ENCODE data around the gene LRRC59.

Gene LRRC59

DNA sequence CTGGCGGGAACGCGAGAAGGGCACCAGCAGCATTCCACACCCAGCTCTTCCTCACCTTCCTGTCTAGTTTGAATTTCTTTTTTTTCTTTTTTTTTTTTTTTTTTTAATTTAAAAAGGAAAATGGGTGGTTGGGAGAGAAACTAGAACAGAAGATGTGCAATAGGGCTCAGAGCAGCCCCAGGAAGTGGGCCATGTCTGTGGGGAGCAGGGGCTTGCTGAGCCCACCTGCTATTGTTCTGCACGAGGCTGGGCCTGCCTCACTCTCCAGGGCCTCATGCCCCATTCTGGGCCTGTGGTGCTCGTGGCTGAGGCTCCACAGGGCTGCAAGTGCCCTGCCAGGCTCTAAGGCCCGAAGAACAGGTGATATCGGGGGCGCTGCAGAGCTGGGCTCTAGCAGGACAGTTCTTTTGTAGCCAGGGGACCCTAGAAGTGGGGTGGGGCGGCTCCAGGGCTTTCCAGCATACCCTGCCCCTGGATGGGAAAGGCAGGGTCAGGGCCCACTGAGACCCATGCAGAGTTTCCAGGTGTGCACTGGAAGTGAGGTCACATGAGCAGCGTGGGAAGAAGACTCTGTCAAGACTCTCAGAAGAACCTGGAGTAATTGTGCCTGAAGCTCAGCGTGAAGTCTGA, 36.7 kb downstream of the LRRC59 start:
- DNase-seq: no peak

GRCh38 chr17:50359998-50360461, 37.3 kb downstream of the LRRC59 start:
- no peak for DNase-seq

DNA sequence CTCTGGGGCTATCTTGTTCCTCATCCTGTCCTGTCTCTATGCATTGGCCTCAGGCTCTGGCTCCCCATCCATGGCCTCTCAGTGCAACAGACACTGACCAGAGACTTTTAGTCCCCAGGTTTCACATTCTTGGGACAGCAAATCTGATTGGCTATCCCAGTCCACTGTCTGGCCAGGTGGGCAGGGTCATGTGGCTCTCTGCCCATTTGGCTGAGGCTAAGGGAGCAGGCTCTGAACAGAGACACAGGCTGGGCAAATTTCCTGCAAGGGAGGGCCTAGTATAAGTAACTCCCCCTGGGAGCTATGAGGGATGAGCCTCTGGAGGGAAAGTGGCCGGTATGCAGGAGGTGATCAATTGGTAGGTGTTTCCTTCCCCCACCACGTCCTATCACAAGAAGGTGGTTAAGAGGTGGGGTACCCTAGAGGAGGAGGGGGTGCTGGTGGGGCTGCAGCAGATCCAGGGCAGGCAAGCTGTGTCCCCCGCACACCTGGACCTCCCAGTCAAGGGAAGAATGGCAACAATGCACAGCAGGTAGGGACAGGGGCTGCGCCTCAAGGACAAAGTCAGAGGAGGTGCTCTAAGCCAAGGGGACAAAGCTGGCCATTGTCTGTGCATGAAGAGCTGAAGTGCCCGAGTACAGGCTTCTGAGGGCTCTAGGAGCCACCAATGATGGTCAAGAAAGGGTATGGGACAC, 38.2 kb downstream of the LRRC59 start:
- DNase-seq: no peak

DNA sequence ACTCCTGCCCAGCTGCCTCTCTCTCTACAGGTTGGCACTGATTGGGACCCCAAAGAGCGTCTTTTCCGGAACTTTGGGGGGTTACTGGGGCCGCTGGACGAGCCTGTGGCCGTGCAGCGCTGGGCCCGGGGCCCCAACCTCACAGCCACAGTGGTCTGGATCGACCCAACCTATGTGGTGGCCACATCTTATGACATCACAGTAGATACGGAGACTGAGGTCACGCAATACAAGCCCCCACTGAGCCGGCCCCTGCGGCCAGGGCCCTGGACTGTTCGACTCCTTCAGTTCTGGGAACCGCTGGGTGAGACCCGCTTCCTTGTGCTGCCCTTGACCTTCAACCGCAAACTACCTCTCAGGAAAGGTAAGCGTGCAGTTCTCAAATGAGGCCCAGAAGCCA, 39.1 kb downstream of the LRRC59 start:
- no peak for DNase-seq

DNA sequence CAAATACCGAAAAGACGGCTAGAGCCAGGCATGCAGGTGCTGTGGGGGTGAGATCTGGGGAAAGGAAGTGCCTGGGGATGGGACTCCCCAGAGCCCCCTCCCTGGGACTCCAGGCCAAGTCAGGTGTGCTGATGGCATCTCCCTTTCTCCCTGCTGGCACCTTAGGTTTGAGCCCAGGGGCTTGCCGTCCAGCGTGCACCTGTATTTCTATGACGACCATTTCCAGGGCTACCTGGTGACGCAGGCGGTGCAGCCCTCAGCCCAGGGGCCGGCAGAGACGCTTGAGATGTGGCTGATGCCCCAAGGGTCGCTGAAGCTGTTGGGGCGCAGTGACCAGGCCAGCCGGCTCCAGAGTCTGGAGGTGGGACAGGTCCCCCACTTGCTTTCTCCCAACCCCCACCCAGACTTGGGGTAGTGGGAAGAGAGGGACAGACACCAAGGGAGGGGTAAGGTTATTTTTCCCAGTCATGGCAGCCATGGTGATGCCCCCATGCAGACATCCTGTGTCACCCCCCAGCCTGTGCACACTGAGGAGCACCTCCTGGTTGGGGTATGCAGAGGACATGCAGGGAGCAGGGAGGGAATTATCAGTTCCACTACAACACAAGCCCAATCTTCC, 40.3 kb downstream of the LRRC59 start:
- no peak for DNase-seq

- DNase-seq: no peak
Measured at GRCh38 chr17:50356418-50356817, 40.9 kb downstream of the LRRC59 start.

GRCh38 chr17:50355701-50356341, 41.5 kb downstream of the LRRC59 start:
- DNase-seq: no peak

GRCh38 chr17:50355336-50355700, 42.0 kb downstream of the LRRC59 start:
- no peak for DNase-seq

- no peak for DNase-seq
Measured at GRCh38 chr17:50354776-50355175, 42.5 kb downstream of the LRRC59 start.

GRCh38 chr17:50354198-50354597, 43.1 kb downstream of the LRRC59 start:
- no peak for DNase-seq

DNA sequence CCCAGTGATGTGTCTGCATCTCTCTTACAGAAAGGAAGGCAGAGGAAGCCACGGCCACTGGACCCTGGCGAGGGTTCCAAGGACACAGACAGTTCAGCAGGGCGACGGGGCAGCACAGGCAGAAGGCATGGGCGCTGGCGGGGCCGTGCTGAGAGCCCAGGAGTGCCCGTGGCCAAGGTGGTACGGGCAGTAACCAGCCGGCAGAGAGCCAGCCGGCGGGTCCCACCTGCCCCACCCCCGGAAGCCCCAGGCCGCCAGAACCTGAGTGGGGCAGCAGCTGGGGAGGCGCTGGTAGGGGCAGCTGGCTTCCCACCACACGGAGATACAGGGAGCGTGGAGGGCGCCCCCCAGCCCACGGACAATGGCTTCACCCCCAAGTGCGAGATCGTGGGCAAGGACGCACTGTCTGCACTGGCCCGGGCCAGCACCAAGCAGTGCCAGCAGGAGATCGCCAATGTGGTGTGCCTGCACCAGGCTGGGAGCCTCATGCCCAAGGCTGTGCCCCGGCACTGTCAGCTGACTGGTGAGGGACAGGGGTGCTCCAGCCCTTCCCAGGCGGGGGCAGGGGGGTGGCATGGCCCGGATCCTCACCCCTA, 43.6 kb downstream of the LRRC59 start:
- no peak for DNase-seq

DNA sequence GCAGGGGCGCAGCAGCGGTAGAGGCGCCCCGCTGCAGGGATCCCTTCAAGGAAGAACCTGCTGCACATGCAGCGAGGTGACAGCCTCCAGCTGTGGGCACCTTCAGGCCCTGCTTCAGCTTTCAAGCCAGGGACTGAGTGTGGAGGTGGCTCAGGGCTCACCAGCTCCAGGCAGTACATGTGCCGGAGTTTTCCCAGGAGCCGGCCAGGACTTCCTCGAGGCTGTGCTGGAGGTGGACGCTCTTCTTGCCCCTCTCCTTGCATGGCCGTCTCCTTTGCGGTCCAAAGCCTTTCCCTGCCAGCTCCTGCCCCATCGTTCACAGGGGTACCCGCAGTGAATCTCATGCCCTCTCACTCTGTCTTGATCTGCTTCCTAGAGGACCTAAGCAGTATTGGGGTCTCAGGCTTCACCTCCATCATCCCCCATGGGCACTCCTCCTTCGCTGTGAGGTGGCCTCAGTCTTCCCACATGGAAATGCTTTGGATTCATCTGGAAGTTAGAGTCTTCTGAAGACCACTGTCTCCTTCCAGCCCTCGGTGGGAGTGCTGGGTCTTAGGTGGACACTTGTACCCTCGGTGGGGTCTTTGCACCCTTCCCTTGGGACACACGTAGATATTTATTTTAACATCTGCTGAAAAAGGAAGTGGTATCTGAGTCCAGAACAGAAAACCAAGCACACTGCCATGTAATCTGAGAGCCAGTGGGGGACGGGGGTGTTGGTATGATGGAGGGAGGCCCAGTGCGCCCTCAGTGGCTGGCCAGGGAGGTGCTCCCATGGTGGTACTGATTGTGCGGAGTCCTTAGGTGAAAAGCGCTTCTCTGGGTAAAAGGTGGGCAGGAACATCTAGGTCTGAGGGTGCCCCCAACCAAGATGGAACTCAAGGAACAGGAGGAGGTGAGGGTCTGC, 44.4 kb downstream of the LRRC59 start:
- DNase-seq: no peak

GRCh38 chr17:50352072-50352692, 45.1 kb downstream of the LRRC59 start:
- no peak for DNase-seq

GRCh38 chr17:50350733-50351132, 46.6 kb downstream of the LRRC59 start:
- DNase-seq: no peak

DNA sequence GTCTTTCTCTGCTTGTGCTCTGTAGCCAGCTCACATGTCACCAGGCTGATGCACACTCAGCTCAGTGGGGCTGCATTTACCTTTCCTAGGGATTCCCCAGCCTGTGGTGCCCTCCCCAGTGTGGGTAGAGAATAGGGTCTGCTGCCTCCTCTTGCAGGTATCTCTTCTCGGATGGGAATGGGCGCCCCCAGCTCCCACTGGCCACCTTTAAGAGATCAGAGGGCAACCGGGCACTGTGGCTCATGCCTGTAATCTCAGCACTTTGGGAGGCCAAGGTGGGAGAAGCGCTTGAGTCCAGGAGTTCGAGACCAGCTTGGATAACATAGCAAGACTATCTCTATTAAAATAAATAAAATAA, 48.1 kb downstream of the LRRC59 start:
- no peak for DNase-seq

DNA sequence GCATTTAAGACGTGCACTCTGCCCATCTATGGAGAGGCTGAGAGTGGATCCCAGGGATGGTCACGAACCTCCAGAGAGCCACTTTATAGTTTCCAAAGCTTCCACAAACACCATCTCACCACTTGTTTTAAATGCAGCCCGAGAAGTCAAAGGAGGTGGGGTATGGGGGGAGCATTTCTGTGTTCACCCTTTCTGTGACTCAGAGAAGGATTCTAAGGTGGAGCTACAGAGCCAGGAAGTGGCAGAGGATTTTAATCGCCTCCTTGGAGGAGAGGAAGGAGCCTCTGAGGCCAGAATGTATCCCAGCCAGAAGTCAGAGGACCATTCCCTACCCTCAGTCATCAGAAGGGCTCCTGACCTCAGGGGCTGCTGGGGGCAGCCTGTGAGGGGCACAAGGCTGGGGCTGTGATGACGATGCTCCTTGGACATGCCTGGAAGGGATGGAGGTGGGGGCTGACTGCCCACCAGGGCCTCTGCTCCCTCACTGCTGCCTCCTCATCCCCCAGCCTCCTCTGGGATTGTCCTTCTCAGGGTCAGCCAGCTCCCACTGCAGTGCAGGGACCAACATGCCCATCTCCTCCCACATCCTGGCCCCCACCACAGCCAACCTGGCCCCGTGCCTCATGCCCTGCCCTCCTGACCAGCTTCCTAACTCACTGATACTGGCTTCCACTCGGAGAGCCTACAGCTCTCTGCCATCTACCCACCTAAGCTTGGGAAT, 48.6 kb downstream of the LRRC59 start:
- DNase-seq: no peak

DNA sequence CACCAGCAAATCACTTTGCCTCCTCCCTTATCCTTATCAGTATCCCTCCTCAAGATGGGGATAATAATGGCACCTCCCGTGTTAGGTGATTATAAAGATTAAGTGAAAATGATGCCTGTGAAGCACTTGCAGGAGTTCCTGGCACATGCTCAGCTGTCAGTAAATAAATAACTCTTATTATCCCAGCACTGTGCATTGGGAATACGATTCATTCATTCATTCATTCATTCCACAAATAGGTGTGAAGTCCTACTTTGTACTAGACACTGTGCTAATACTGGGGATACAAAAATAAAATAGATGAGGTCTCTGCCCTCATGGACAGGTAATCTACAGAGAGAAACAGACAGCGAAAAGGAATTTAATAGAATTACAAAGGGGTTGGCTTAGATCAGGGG, 49.4 kb downstream of the LRRC59 start:
- no peak for DNase-seq

- DNase-seq: no peak
Measured at GRCh38 chr17:50347117-50347893, 50.0 kb downstream of the LRRC59 start.

DNA sequence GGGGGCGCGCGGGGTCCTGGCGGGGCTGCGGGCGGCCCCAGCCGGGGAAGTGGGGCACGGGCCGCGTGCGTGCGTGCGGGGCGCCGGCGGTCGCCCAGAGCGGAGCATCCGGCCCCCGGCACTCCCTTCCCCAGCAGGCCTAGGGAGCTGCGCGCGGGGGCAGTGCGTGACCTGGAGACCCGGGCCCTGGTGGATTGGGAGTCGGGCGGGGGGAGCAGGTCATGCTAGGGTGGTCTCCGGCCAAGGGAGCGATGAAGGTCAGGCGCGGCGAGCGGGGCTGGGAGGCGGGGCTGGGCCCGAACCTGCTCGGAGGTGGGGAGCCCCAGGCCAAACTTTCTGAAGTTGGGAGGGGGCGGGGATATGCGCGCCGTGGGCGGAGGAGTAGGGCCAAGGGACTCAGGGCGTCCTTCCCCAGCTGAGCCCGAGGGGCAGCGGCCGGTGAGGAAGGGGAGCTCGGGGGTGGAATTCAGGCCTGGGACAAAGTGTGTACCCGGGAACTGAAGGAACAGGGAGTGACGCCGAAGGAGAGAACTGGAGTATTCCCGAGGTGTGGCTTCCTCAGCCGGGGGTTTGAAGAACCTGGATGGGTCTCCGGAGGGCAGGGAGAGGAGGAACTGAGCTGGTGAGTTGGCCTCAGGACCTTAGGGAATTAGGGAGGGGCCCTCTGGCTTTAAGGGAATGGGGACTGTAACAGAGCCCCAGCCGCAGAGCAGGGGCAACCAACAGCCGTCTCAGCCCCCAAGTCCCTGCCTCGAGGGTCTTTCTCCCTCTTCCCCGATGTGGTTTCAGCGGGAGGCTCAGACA, 50.8 kb downstream of the LRRC59 start:
- DNase-seq: peak; percentile 44 to 53

Measured in activated CD4-positive, alpha-beta T cell treated with anti-CD3 and anti-CD28 coated beads for 4 hours (primary cell).